Fibroblast of peridontal ligament (primary cell): Measurements from ENCODE around the gene NWD2.
"Not testable (repeated sequence)": the region's sequence is repeated elsewhere in the genome, so short reads cannot be mapped to it uniquely, and the experiment has no call there.

Source experiments
- DNase-seq: peaks from one replicate; pipeline ENCODE4 v3.0.0-alpha.2; 2010; ENCODE audit errors: extremely low read depth

The NWD2 gene, protein sequence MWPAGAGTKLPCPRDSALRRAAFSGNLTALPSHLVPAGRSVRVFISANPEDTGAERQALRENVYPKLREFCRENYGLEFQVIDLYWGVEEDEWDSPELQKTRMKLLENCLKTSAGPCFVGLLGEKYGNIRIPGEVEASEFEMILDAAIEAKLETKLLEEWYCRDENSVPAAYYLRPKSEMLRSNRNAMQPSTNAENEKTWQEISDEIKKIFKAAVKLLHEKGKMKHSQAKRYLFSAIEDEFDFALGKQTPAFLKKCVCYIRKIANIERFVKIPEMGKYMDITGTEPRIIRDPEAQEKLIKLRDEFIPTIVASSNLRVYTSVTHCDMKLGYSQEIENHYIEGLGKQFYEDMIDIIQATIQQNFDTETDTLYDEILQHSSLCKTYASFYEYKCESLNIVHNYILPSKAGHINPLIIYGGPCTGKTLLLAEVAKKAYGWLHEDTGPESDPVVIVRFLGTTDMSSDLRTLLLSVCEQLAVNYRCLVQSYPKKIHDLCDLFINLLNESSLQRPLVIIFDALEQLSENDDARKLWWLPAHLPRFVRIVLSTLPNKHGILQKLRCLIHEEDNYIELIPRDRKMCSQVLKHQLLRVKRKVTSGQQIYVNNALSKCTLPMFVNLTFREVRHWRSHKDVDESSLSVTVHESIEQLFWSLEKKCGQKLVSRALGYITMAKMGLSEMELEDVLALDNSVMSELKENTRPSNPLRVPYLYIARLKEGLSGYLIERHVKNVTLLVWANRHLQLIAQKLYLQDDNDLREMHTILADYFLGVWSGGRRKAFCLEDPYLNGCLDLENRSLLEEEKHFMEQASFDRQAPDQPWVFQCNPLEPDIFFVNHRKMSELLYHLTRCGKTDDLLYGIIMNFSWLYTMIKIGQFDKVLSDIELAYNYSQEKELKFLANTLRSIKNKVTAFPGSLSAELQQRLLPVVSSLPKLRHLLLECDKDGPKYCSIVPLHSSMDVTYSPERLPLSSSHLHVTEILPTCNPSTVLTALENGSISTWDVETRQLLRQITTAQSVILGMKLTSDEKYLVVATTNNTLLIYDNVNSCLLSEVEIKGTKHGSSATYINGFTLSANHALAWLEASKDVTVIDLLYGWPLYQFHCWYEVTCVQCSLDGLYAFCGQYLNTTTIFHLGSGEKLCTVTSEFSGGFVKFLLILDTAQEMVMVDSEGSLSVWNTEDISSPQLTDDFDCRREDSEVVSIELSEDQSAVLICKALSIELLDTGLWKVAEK (N-terminal part only)

GRCh38 chr4:37244583-37245390, at the start of gene NWD2:
Gene NWD2 (plus strand): TSS chr4:37244743. CDS start chr4:37245068, 325 bp downstream.
- DNase-seq, result no peak

DNA sequence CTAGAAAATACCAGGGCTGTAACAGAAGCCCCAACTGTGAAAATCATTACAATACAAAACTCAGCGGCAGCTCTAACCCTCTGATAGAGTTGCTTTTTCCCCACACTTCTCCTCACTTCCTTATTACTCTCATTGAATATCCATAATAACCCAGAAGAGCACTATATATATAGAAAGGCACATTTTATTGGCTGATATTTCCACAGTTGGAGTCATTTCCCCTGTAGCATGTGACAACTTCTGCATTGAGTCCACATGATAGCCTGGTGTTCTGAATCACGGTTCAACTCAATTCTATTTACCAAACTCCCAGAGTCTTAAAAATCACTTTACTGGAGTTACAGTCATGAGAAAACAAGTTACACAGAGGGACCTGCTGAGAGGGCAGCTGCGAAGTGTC, 46.6 kb upstream of the NWD2 start:
- no peak for DNase-seq

DNA sequence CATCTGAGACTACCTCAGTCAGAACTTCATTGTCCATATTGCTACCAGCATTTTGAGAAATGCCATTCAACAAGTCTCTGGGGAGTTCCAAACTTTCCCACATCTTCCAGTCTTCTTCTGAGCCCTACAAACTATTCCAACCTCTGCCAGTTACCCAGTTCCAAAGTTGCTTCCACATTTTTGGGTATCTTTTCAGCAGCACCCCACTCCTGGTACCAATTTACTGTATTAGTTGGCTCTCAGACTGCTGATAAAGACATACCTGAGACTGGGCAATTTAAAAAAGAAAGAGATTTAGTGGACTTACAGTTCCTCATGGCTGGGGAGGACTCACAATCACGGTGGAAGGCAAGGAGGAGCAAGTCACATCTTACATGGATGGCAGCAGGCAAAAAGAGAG, 39.8 kb upstream of the NWD2 start:
- DNase-seq, result not testable (repeated sequence)

DNA sequence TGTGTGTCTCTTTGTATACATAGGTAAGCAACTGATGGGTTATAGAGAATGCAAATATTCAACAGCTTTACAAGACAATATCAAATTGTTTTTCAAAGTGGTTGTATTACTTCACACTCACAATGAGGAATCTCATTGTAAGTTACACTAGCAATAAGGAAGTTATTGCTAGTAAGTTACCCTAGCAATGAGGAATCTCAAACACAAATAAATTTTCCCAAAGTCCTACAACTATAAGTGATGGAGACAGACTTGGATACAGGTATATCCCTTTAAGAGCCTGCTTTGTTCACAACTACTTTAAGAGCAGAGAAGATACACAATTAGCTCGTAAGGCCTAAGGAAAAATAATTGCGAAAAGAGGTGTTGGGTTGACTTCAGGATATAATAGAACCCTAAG, 28.3 kb upstream of the NWD2 start:
- DNase-seq, result no peak

DNA sequence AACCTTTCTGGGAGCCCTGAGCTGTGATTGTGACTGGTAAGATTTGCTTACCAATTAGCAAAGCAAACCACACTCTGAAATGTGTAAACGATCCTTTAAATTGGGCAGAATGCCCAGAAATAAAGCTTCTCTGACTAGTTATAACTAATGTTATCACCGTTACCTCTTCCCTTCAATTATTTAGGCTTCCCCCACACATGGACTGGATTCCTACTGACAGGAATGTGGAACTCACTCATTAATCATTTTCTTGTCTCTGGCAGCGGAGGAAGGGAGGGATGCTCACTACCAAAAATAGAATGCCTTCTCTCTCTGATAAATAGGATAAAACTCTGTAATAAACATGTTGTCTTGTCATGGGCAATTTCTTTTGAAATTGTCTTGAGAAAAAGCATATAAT, 25.3 kb upstream of the NWD2 start:
- no peak for DNase-seq

- no peak for DNase-seq
Observed at GRCh38 chr4:37219990-37220389, 24.6 kb upstream of the NWD2 start.

DNA sequence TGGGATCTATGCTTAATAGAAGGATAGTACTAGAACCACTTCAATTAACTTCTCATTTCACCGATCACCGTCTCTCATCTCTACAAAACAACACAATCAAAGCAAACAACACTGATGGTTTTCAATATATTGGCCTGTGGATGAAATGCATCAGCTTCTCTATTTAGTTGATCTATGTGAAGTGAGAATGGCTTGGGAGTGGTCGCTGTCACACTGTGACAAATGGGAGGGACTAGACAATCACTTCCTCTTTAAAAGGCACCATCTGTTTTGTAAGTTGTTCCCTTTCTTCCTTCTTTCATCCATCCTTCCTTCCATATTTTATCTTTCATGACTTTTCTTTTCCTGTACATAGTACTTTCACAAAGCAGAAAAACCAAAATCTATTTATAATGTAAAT, 23.9 kb upstream of the NWD2 start:
- no peak for DNase-seq

DNA sequence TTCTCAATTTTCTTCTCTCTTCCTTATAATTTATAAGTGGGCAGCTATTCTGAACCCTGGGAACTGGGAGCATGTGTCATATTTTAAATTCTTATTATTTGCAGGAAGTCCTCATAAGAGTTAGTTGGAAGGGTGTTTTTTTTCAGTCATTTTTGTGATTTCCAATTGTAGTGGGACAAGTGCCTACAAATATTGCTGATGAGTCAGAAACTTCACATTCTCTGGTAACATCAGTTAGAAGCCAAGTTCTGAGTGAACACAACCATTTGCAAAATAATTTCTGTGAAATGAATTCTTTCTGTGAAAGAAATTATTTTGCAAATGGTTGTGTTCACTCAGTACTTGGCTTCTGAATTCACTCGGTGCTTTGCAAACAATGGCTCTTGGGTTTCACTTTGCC, 20.8 kb upstream of the NWD2 start:
- no peak for DNase-seq

GRCh38 chr4:37224854-37225253, 19.7 kb upstream of the NWD2 start:
- DNase-seq, result no peak

DNA sequence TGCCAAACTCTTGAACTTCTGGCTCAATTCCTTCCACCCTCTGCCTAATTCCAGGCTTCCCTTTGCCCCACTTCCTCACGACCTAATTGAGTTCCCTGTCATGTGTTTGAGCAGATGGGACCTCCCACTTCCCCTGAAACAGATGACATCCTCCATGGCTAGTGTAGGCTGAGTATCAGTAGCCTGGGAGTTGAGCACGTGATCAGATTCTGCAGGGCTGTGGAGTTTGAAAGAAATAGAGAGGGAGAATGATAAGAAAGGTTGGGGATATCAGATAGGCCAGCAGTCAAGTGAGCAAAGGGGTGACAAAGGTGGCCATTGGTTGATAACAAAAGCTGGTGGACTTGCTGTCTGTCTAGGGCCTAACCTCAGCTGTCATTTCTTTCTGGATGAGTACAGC, 18.8 kb upstream of the NWD2 start:
- no peak for DNase-seq

DNA sequence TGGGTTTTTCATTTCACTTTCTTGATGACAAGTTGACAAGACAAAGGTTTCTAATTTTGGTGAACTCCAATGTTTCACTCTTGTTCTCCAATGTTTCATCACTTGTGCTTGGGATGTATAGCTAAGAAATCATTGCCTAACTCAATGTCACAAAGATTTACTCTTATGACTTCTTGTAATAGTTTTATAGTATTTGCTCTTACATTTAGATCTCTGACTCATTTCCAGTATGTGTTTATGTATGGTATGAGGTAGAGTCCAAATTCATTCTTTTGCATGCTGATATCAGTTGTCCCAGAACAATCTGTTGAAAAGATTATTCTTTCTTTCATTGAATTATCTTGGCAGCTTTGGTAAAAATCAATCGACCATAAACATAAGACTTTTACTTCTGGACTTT, 12.2 kb upstream of the NWD2 start:
- no peak for DNase-seq

- no peak for DNase-seq
Observed at GRCh38 chr4:37236165-37236564, 8.4 kb upstream of the NWD2 start.

- no peak for DNase-seq
Observed at GRCh38 chr4:37241647-37242046, 2.9 kb upstream of the NWD2 start.

DNA sequence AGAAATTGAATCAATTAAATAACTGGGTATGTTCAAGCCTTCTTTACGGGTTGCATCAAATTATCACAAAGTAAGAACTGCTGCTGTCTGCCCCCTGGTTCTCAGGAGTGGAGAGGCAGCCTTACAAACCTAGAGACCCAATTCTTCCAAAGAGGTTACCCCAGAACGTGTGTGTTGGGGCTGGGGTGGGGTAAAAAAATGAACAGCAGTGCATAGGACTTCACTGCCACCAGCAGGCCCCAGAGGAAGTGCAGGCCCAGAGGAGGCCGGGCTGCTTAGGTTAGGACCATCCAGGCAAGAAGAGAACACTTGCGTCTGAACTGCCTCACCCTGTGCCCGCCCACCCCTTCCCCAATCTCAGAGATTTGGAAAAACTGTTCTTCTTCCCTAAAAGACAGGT, 1.5 kb upstream of the NWD2 start:
- no peak for DNase-seq

DNA sequence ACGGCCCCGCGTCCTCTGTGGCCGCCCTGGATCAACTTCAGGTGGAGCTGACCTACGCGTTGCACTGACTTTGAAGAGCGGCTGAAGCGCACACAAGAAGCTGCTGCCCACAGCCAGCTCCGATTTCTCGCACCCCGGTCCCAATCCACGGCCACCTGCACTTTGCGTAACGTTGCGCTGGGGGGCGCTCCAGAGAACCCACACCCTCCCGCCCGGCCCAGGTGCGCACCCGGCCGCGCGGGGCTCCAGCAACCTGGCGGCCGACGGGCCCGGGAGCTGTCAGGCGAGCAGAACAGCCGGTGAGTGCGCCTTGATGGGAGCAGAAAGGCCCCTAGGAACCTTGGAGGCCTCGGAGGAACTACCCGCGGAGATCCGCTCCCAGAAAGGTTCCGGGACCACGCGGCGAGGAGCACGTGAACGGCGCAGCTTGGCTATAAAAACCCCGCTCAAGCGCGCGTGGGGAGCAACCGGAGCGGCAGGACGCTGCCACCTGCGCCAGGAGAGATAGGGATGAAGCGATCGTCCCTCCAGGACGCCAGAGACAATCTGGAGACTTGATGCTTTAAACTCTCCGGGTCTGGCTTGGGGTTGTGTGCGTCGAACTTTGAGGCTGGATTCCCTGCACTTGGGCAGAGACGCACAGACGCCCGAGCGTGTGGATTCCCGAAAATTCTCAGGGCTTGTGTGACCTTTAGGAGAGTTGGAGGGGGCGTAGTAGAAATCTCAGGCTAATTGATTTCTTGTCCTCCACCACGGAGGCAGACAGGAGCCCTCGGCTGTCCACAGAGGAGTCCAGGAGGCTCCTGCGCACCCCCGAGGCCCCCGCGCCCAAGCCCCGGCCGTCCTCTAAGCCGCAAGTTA, 591 bp upstream of the NWD2 start:
- DNase-seq, result no peak

- no peak for DNase-seq
Observed at GRCh38 chr4:37245391-37245954, 930 bp downstream of the NWD2 start.

- no peak for DNase-seq
Observed at GRCh38 chr4:37246891-37247290, 2.3 kb downstream of the NWD2 start.

GRCh38 chr4:37258221-37258620, 13.7 kb downstream of the NWD2 start:
- no peak for DNase-seq

DNA sequence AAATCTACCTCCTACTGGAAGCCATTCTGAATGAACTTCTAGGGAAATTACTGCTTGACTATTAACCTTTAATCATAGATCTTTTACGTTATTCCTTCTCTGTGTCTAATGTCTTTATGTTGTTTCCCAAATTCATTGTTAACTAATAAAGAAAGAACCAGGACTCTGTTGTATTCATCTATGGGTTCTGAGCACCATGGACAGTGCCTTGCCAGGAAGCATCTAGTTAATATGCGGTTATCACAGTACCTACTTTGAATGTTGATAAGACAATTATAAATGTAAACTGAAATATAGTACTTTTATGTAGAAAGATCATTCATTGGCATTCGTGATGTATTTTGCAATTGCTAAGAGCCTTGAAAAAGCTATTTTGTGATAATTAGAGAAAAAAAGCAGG, 23.8 kb downstream of the NWD2 start:
- no peak for DNase-seq

- no peak for DNase-seq
Observed at GRCh38 chr4:37279121-37279520, 34.6 kb downstream of the NWD2 start.
